GM12878 (cell line): ENCODE data around the gene OR2B3. TPM values are rescaled to one million over a fixed set of nuclear protein-coding genes. Genes with fewer than 3 reads are reported as not detected.

Experiments used
- ATAC-seq: fragments of 200-7000 bp; cut with Tn5 transposase; 3 replicates; pipeline ENCODE4 v1.9.1; 2020; ENCODE audit warnings: mild to moderate bottlenecking, moderate library complexity
- BruUV-seq: library from RNA; stranded (reverse); fragments of 400-500 nt; replicated peaks from 2 replicates; lab custom pipeline; 2021; lab: Mats Ljungman, UMichigan
- CTCF ChIA-PET: fragments of 300-600 bp; sonication (Branson Sonifier 250); formaldehyde crosslinking; extraction: SDS; loops from one replicate; lab custom pipeline; 2021; ENCODE audit warnings: inconsistent platforms; lab: Yijun Ruan, JAX
- POLR2A ChIA-PET: fragments of 350-600 bp; formaldehyde crosslinking; extraction: SDS; loops from one replicate; lab custom pipeline; 2021; ENCODE audit warnings: inconsistent platforms; lab: Charles Lee
- RAD21 ChIA-PET: fragments of 300-600 bp; sonication (Branson Sonifier 250); formaldehyde crosslinking; loops from one replicate; lab custom pipeline; 2023; ENCODE audit warnings: antibody characterized with exemption; ENCODE audit not compliant: unreplicated experiment; lab: Charles Lee
- SMC1A ChIA-PET: fragments of 300-600 bp; sonication (Branson Sonifier 250); formaldehyde crosslinking; loops from one replicate; lab custom pipeline; 2023; ENCODE audit not compliant: unreplicated experiment, uncharacterized antibody; lab: Charles Lee
- DNase-seq: peaks from one replicate; pipeline ENCODE4 v3.0.0-alpha.2; 2011; ENCODE audit warnings: low read depth, low spot score
- FAIRE-seq: peaks from 3 replicates; lab custom pipeline; 2011; peaks lifted over from hg19 to GRCh38; lab: Jason Lieb, UNC
- H2AFZ ChIP-seq: 2 replicates; pipeline ENCODE4 v1.6.0; 2011; ENCODE audit warnings: low read depth, low read length, control low read depth; ENCODE audit not compliant: control insufficient read depth
- H3K27ac ChIP-seq: 2 replicates; pipeline ENCODE4 v1.5.1; 2011; ENCODE audit warnings: control low read depth; ENCODE audit not compliant: control insufficient read depth, insufficient read depth
- H3K27me3 ChIP-seq, 2 experiments: replicated peaks in 1 of 2; 2 replicates each; pipeline versions ENCODE4 v1.6.0 to v1.6.1; 2011; ENCODE audit warnings: low read length in 1 of 2; ENCODE audit not compliant: control insufficient read depth in 2 of 2, insufficient read depth in 2 of 2
- H3K36me3 ChIP-seq, 2 experiments: 2 replicates each; pipeline ENCODE4 v1.5.1; 2011; ENCODE audit warnings: low read length in 1 of 2; ENCODE audit not compliant: control insufficient read depth in 2 of 2, insufficient read depth in 2 of 2
- H3K4me1 ChIP-seq: 2 replicates; pipeline ENCODE4 v1.6.1; 2011; ENCODE audit warnings: mild to moderate bottlenecking, low read length, moderate library complexity, mixed read lengths; ENCODE audit not compliant: control insufficient read depth, insufficient read depth
- H3K4me2 ChIP-seq: 2 replicates; pipeline ENCODE4 v1.6.0; 2011; ENCODE audit warnings: control low read depth; ENCODE audit not compliant: control insufficient read depth, insufficient read depth
- H3K4me3 ChIP-seq: fragments of 200-600 bp; sonication (generic); 2 replicates; pipeline ENCODE4 v1.5.1; 2016
- H3K79me2 ChIP-seq: 2 replicates; pipeline ENCODE4 v1.6.0; 2011; ENCODE audit warnings: low read length; ENCODE audit not compliant: control insufficient read depth, insufficient read depth
- H3K9ac ChIP-seq: 2 replicates; pipeline ENCODE4 v1.8.0; 2011; ENCODE audit warnings: low read length, control low read depth, mixed read lengths; ENCODE audit not compliant: control insufficient read depth, insufficient read depth
- H3K9me3 ChIP-seq: replicated peaks from 3 replicates; pipeline ENCODE4 v1.5.1; 2011; ENCODE audit warnings: mild to moderate bottlenecking, low read length; ENCODE audit not compliant: control insufficient read depth, insufficient read depth
- H4K20me1 ChIP-seq: 2 replicates; pipeline ENCODE4 v1.6.0; 2011; ENCODE audit not compliant: control insufficient read depth, insufficient read depth
- EGR1 ChIP-seq, 2 experiments: IDR thresholded peaks; 1 replicate in 1 of 2; 2 replicates in 1 of 2; pipeline ENCODE4 v1.6.1; 2011 to 2012; ENCODE audit warnings: low read depth in 2 of 2, low read length in 2 of 2, borderline replicate concordance in 1 of 2, mild to moderate bottlenecking in 1 of 2, moderate library complexity in 1 of 2
- HDAC2 ChIP-seq: fragments of 200-600 bp; sonication (generic); IDR thresholded peaks from 2 replicates; pipeline ENCODE4 v1.6.1; 2017
- JUNB ChIP-seq: IDR thresholded peaks from 2 replicates; pipeline ENCODE4 v1.6.1; 2016; ENCODE audit warnings: antibody characterized with exemption, mild to moderate bottlenecking
- JUND ChIP-seq: IDR thresholded peaks from 2 replicates; pipeline ENCODE4 v1.6.1; 2012; ENCODE audit warnings: low read depth, mild to moderate bottlenecking, low read length, improper control_type of control experiment, moderate library complexity
- MXI1 ChIP-seq: fragments of 150-350 bp; IDR thresholded peaks from 2 replicates; pipeline ENCODE4 v1.6.1; 2011; ENCODE audit warnings: low read depth, mild to moderate bottlenecking, inconsistent platforms, low read length, improper control_type of control experiment
- PBX3 ChIP-seq: IDR thresholded peaks from 2 replicates; pipeline ENCODE4 v1.6.1; 2011; ENCODE audit warnings: mild to moderate bottlenecking, low read depth, low read length, moderate library complexity; ENCODE audit not compliant: insufficient replicate concordance
- RELA ChIP-seq: fragments of 450-650 bp; IDR thresholded peaks from 2 replicates; pipeline ENCODE4 v1.8.0; 2014; ENCODE audit warnings: borderline replicate concordance; ENCODE audit not compliant: partially characterized antibody
- SMC3 ChIP-seq: IDR thresholded peaks from 2 replicates; pipeline ENCODE4 v1.6.1; 2011; ENCODE audit warnings: low read length, improper control_type of control experiment, borderline replicate concordance
- ZNF24 ChIP-seq: fragments of 450-650 bp; IDR thresholded peaks from 2 replicates; pipeline ENCODE4 v1.6.1; 2017; ENCODE audit warnings: antibody characterized with exemption, mild to moderate bottlenecking
- ZNF687 ChIP-seq: fragments of 450-650 bp; IDR thresholded peaks from 2 replicates; pipeline ENCODE4 v1.6.1; 2017; ENCODE audit warnings: mild to moderate bottlenecking, moderate library complexity
- WGBS: methylation state at CpG from one replicate; pipeline ENCODE4 v1.1.6; 2016; ENCODE audit warnings: low lambda C conversion rate; ENCODE audit not compliant: insufficient replicate concordance, insufficient coverage; ENCODE audit errors: missing lambda C conversion rate; 5-methylcytosine and 5-hydroxymethylcytosine counted together
- in situ Hi-C: fragments of 300-500 bp; cut with MboI; formaldehyde crosslinking; loops from 9 replicates; pipeline ENCODE4 v1.14.3; 2018; ENCODE audit warnings: mixed read lengths
- intact Hi-C: fragments of 100-400 bp; cut with micrococcal nuclease; formaldehyde crosslinking; loops from one replicate; pipeline ENCODE4 v1.14.2; 2022; ENCODE audit not compliant: unreplicated experiment
- polyA plus RNA-seq, 11 experiments: library from polyadenylated mRNA; depleted of rRNA in 4 of 11; unstranded in 6 of 11; stranded (reverse) in 5 of 11; fragments of >200 nt; fragmentation: Nextera tagmentation in 4 of 11; fragmentation: Illumina TruSeq in 1 of 11; extraction: Ambion mirVana in 4 of 11; extraction: Trizol in 1 of 11; gene quantifications; 1 replicate in 1 of 11; 2 replicates in 10 of 11; pipeline versions ENCODE4 v1.2.1 to v1.2.3, GENCODE V29; 2011 to 2016; ENCODE audit warnings: inconsistent platforms in 2 of 11, missing spikeins in 2 of 11, low read depth in 1 of 11
- total RNA-seq, 4 experiments: library from RNA; depleted of rRNA in 3 of 4; stranded (reverse); fragments of >200 nt in 3 of 4; fragmentation: Illumina TruSeq in 1 of 4; extraction: Trizol in 1 of 4; gene quantifications; 2 replicates each; pipeline versions ENCODE4 v1.2.1 to v1.2.3, GENCODE V29; 2013 to 2021

OR2B3 gene
- total and polyA plus RNA-seq, 10 of the 15 experiments (the other 5 are each of a cell fraction or from before 2014, with no cell fraction given), result not detected

DNA sequence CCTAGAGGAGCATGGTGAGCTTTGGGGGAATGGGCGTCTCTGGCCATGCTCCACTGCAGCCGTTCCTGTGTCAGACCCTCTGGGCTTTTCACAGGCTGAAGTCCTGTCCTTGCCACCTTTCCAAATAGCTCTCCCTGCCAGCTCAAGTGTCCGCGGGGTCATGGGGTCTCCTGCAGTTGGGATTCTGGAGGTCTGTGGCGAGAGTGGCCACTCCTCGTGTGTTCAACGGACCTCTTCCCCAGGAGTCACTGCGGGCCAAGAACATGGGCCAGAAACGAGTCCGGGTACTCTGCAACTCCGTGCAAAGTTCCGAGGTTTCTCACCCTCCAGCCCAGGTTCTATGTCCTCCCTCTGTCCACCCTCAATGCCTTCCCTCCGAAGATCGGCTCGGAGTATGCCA, 4.7 kb downstream of the OR2B3 start:
- Histone ChIP-seq H3K9ac (no peak overlapping the region), H3K27ac (no peak overlapping the region), H3K4me2 (no peak overlapping the region), H3K9me3 (no peaks in the 10 kb centered on the region), H3K36me3 (no peaks in the 10 kb centered on the region), H2AFZ (no peak overlapping the region), H3K4me1 (no peaks in the 10 kb centered on the region), H3K79me2 (no peaks in the 10 kb centered on the region), H3K27me3 (no peaks in the 10 kb centered on the region), H3K4me3 (no peak overlapping the region), H4K20me1 (no peaks in the 10 kb centered on the region)
- CTCF ChIA-PET, result no interaction called here
- POLR2A ChIA-PET, result no interaction called here
- no peak for DNase-seq
- TF ChIP-seq RELA, result no peak
- SMC1A ChIA-PET, result no interaction called here
- RAD21 ChIA-PET, result no interaction called here
- no peak for FAIRE-seq
- BruUV-seq, result no TSS peak
- 53% methylated on average over 15 of the region's 15 CpGs for WGBS
- in situ Hi-C loops (no loop called here), intact Hi-C loops (no loop called here)
- no peak for ATAC-seq

DNA sequence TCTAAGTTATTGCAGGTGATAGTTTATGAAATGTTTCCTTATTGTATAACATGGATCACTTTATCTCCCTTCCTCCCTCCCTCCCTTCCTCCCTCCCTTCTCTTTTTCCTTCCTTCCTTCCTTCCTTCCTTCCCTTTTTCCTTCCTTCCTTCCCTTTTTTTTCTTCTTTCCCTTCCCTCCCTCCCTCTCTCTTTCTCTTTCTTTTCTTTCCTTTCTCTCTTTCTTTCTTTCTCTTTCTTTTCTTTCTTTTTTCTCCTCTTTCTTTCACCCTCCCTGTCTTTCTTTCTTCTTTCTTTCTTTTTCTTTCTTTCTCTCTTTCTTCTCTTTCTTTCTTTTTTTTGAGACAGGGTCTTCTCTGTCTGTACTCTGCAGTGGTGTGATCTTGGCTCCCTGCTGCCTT, 5.8 kb downstream of the OR2B3 start:
- no peak overlapping the region for H3K4me2 ChIP-seq
- DNase-seq (no peak), FAIRE-seq (no peak)
- BruUV-seq, result no TSS peak
- H3K9ac ChIP-seq, result no peak overlapping the region
- H3K4me1 ChIP-seq, result no peaks in the 10 kb centered on the region
- SMC1A ChIA-PET, result no interaction called here
- no peak overlapping the region for H3K4me3 ChIP-seq
- TF ChIP-seq EGR1 (IDR thresholded peaks at IDR 0.05; ENCODE audit: borderline replicate concordance in 1 of 2, low read depth in 2 of 2, low read length in 2 of 2), result no peak
- no peak for TF ChIP-seq ZNF24
- TF ChIP-seq JUNB, result no peak
- no peak for TF ChIP-seq PBX3
- TF ChIP-seq JUND, result no peak
- TF ChIP-seq ZNF687, result no peak
- no peak for TF ChIP-seq HDAC2
- no peak for TF ChIP-seq SMC3
- no peak for TF ChIP-seq MXI1
- TF ChIP-seq, all 136 proteins: peak for 0
- ChIA-PET RAD21 (no interaction called here), CTCF (no interaction called here), POLR2A (no interaction called here)
- no peak overlapping the region for H3K27ac ChIP-seq
- no peaks in the 10 kb centered on the region for H3K27me3 ChIP-seq
- H3K79me2 ChIP-seq, result no peaks in the 10 kb centered on the region
- in situ Hi-C loops (no loop called here), intact Hi-C loops (no loop called here)
- no peaks in the 10 kb centered on the region for H4K20me1 ChIP-seq
- H2AFZ ChIP-seq, result no peak overlapping the region
- no peaks in the 10 kb centered on the region for H3K36me3 ChIP-seq
- ATAC-seq, result no peak
- H3K9me3 ChIP-seq, result no peaks in the 10 kb centered on the region
